Mammary epithelial cell (primary cell): ENCODE data around the gene KCNJ5.

ENCODE experiments used
- EZH2 ChIP-seq: IDR thresholded peaks from 2 replicates; pipeline ENCODE4 v1.6.1; 2012; ENCODE audit warnings: low read length, inconsistent platforms, borderline replicate concordance
- TF ChIP-seq, protein P1 (sequence below), 2 donors: IDR thresholded peaks in 1 of 2; conservative IDR thresholded peaks in 1 of 2; 2 replicates each; pipeline ENCODE4 v1.5.1; 2011 to 2012; ENCODE audit warnings: inconsistent platforms in 2 of 2, low read length in 2 of 2, mild to moderate bottlenecking in 2 of 2, control low read depth in 1 of 2, low read depth in 1 of 2; ENCODE audit not compliant: insufficient read depth in 1 of 2; ENCODE audit errors: extremely low read depth in 1 of 2

DNA sequence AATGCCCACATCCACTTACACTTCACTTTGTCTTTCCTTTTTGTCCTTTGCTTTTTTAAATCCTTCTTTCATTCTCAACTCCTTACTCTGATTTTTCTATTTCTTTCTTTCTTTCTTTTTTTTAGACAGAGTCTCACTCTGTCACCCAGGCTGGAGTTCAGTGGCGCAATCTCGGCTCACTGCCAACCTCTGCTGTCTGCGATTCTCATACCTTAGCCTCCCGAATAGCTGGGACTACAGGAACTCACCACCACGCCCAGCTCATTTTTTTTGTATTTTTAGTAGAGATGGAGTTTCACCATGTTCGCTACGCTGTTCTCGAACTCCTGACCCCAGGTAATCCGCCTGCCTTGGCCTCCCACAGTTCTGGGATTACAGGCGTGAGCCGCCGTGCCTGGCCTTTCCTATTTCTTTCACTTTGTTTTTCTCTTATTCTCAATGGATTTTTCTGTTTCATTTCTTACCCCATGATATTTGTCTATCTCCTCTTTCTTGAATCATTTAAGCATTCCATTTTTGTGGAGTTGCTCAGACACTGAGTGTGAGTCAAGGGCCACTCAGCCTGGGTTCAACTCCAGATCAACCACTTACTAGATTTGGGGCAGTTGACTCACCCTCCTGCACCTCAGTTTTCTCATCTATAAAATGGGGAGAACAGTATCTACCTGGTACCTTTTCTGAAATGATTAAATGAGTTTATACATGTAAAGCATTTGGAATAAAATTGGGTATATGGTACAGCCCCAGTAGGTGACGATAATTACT is 7.6 kb downstream of the KCNJ5 start:
- TF ChIP-seq, protein P1, sequence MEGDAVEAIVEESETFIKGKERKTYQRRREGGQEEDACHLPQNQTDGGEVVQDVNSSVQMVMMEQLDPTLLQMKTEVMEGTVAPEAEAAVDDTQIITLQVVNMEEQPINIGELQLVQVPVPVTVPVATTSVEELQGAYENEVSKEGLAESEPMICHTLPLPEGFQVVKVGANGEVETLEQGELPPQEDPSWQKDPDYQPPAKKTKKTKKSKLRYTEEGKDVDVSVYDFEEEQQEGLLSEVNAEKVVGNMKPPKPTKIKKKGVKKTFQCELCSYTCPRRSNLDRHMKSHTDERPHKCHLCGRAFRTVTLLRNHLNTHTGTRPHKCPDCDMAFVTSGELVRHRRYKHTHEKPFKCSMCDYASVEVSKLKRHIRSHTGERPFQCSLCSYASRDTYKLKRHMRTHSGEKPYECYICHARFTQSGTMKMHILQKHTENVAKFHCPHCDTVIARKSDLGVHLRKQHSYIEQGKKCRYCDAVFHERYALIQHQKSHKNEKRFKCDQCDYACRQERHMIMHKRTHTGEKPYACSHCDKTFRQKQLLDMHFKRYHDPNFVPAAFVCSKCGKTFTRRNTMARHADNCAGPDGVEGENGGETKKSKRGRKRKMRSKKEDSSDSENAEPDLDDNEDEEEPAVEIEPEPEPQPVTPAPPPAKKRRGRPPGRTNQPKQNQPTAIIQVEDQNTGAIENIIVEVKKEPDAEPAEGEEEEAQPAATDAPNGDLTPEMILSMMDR (conservative IDR thresholded peaks at IDR 0.05 in 1 of 2, IDR thresholded peaks at IDR 0.05 in 1 of 2; ENCODE audit: extremely low read depth in 1 of 2, insufficient read depth in 1 of 2, low read depth in 1 of 2, low read length in 2 of 2), result no peak
- TF ChIP-seq EZH2, result no peak
